DND-41 (cell line): ENCODE measurements around the gene PDZD4.

Source experiments
- ATAC-seq: fragments of 200-7000 bp; cut with Tn5 transposase; 3 replicates; pipeline ENCODE4 v1.9.1; 2021; ENCODE audit warnings: low read depth; ENCODE audit not compliant: insufficient read depth
- DNase-seq: peaks from one replicate; pipeline ENCODE4 v3.0.0-alpha.2; 2020
- H2AFZ ChIP-seq: 2 replicates; pipeline ENCODE4 v1.6.0; 2012; ENCODE audit warnings: low read depth, low read length
- H3K27ac ChIP-seq: 2 replicates; pipeline ENCODE4 v1.5.1; 2012; ENCODE audit warnings: low read length, inconsistent platforms
- H3K27me3 ChIP-seq: fragments of 200-600 bp; sonication (generic); 2 replicates; pipeline ENCODE4 v1.6.0; 2012; ENCODE audit warnings: low read length, mild to moderate bottlenecking, inconsistent platforms; ENCODE audit not compliant: insufficient read depth, poor library complexity
- H3K36me3 ChIP-seq: 2 replicates; pipeline ENCODE4 v1.5.1; 2012; ENCODE audit warnings: low read length, inconsistent platforms; ENCODE audit not compliant: insufficient read depth
- H3K4me1 ChIP-seq: 2 replicates; pipeline ENCODE4 v1.5.1; 2012; ENCODE audit warnings: mild to moderate bottlenecking, low read length; ENCODE audit not compliant: insufficient read depth
- H3K4me2 ChIP-seq: 2 replicates; pipeline ENCODE4 v1.6.0; 2012; ENCODE audit warnings: mild to moderate bottlenecking, moderate library complexity, low read length, inconsistent platforms; ENCODE audit not compliant: insufficient read depth
- H3K4me3 ChIP-seq, 2 experiments: fragments of 200-600 bp in 1 of 2; shearing (Covaris generic) in 1 of 2; 2 replicates each; pipeline ENCODE4 v1.5.1; 2012 to 2016; ENCODE audit warnings: inconsistent platforms in 2 of 2, low read length in 2 of 2, mild to moderate bottlenecking in 2 of 2, low read depth in 1 of 2, moderate library complexity in 1 of 2
- H3K79me2 ChIP-seq: 2 replicates; pipeline ENCODE4 v1.6.0; 2012; ENCODE audit warnings: low read length, inconsistent platforms; ENCODE audit not compliant: insufficient read depth
- H3K9ac ChIP-seq: 2 replicates; pipeline ENCODE4 v1.6.0; 2012; ENCODE audit warnings: low read depth, mild to moderate bottlenecking, inconsistent platforms, low read length, moderate library complexity
- H3K9me3 ChIP-seq: 2 replicates; pipeline ENCODE4 v1.5.1; 2012; ENCODE audit warnings: low read length, moderate library complexity, mild to moderate bottlenecking, inconsistent platforms; ENCODE audit not compliant: insufficient read depth, severe bottlenecking
- H4K20me1 ChIP-seq: 2 replicates; pipeline ENCODE4 v1.6.0; 2012; ENCODE audit warnings: low read length; ENCODE audit not compliant: insufficient read depth
- EZH2 ChIP-seq: IDR thresholded peaks from 3 replicates; pipeline ENCODE4 v1.6.1; 2012; ENCODE audit warnings: borderline replicate concordance, low read depth, mild to moderate bottlenecking, moderate library complexity, low read length, inconsistent platforms; ENCODE audit not compliant: severe bottlenecking
- TF ChIP-seq, protein P1 (sequence below): IDR thresholded peaks from 2 replicates; pipeline ENCODE4 v1.5.1; 2012; ENCODE audit warnings: borderline replicate concordance, low read length, moderate library complexity, mild to moderate bottlenecking; ENCODE audit not compliant: poor library complexity, severe bottlenecking; ENCODE audit errors: extremely low read depth

Gene PDZD4

DNA sequence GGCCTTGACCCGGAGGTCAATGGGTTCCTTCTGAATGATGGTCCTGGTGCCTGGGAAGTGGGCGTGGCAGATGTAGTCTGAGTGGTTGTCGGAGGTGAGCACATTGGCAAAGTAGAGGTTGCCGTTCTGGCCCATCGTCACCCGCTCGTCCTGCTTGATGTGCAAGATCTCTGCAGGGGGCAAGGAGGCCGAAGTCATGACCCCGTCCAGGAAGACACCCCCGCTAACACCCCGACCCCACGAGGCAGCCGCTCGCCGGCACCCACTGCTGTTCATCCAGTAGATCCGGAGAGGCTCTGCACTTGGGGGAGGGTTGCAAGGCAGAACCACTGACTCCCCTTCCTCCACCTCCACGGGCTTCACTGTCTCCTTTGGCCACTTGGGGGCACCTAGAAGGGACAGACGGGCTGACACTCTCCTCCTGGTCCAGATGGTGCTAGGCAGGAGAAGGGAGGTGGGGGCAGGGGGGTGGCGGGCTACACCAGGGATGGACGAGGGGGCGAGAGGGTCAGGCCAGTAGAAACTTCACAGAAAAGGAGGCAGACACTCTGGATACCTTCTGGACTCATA lies 40.5 kb upstream of the PDZD4 start:
- Histone ChIP-seq H3K36me3 (no peaks in the 10 kb centered on the region), H3K27me3 (no peaks in the 10 kb centered on the region), H3K9me3 (no peaks in the 10 kb centered on the region), H3K4me3 (no peak overlapping the region), H3K27ac (no peak overlapping the region), H2AFZ (no peak overlapping the region), H3K4me2 (no peak overlapping the region), H3K9ac (no peak overlapping the region), H3K79me2 (no peaks in the 10 kb centered on the region), H3K4me1 (no peaks in the 10 kb centered on the region), H4K20me1 (peaks cover 6% of the 10 kb centered on the region; the same call in 1 of the 2 replicates)
- DNase-seq (no peak), ATAC-seq (no peak)
- no peak for TF ChIP-seq EZH2
- TF ChIP-seq, protein P1, sequence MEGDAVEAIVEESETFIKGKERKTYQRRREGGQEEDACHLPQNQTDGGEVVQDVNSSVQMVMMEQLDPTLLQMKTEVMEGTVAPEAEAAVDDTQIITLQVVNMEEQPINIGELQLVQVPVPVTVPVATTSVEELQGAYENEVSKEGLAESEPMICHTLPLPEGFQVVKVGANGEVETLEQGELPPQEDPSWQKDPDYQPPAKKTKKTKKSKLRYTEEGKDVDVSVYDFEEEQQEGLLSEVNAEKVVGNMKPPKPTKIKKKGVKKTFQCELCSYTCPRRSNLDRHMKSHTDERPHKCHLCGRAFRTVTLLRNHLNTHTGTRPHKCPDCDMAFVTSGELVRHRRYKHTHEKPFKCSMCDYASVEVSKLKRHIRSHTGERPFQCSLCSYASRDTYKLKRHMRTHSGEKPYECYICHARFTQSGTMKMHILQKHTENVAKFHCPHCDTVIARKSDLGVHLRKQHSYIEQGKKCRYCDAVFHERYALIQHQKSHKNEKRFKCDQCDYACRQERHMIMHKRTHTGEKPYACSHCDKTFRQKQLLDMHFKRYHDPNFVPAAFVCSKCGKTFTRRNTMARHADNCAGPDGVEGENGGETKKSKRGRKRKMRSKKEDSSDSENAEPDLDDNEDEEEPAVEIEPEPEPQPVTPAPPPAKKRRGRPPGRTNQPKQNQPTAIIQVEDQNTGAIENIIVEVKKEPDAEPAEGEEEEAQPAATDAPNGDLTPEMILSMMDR: no peak

DNA sequence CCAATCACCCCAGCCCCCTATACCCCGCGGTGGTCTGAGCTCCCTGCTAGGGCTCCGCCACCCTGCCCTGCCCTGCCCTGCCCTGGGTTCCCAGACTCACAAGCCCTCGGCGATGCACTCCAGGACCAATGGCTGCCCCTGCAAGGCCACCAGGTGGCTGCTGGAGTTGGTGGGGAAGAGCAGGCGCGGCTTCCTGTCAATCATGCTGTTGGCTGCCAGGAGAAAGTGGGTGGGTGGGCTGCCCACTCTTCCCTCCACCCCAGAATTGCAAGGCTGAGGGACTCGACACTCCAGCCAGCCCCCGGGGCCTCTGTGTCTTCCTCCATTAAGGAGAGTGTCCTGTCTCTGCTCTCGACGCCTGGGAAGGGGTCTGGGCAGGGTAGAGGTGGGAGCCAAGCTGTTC lies 39.9 kb upstream of the PDZD4 start:
- Histone ChIP-seq H2AFZ (no peak overlapping the region), H3K4me3 (no peak overlapping the region), H4K20me1 (peaks cover 6% of the 10 kb centered on the region; the same call in 1 of the 2 replicates), H3K9ac (no peak overlapping the region), H3K27ac (no peak overlapping the region), H3K36me3 (no peaks in the 10 kb centered on the region), H3K4me2 (no peak overlapping the region), H3K4me1 (no peaks in the 10 kb centered on the region), H3K79me2 (no peaks in the 10 kb centered on the region), H3K9me3 (no peaks in the 10 kb centered on the region), H3K27me3 (no peaks in the 10 kb centered on the region)
- DNase-seq (no peak), ATAC-seq (no peak)
- TF ChIP-seq EZH2: no peak
- TF ChIP-seq, protein P1: no peak

DNA sequence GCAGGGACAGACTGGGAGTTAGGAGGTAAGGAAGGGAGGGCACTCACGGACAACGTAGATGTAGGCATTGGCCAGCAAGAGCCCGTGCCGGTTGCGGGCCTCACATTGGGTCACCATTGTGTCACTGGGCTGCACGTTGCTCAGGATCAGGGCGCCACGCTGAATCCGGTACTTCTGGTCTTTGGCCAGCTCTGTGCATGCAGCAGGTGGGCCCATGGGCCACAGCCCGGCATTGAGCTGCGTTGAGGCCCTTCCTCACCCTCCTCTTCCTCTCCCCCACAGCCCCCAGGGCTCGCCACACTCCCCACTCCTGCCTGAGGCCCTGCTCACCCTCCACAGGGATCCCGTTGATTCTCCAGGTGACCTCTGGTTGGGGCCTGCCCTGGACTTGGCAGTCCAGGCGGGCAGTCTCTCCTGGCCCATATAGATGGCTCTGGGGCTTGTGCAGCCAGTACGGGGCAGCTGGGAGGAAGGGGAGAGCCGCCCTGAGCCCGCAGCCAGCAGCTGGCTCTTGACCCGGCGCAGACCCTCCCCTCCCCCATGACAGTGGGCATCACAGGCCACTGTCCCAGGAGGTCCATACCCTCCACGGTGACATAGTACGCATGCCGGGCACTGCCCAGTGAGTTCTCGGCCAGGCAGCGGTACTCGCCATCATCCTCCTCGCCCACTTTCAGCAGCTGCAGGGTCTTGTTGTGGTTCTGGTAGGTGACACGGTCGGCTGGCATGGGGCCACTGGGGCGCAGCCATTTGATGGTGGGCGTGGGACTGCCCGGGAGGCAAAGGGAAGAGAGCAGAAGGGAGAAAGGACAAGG lies 39.3 kb upstream of the PDZD4 start:
- TF ChIP-seq, protein P1: no peak
- no peak for TF ChIP-seq EZH2
- H3K79me2 ChIP-seq: no peaks in the 10 kb centered on the region
- no peak for ATAC-seq
- H3K27ac ChIP-seq: no peak overlapping the region
- H3K36me3 ChIP-seq: no peaks in the 10 kb centered on the region
- H4K20me1 ChIP-seq: 0 out of 2 replicates have a peak, but pooled peaks cover under 1% of the 10 kb centered on the region
- H3K4me2 ChIP-seq: no peak overlapping the region
- no peak overlapping the region for H2AFZ ChIP-seq
- H3K27me3 ChIP-seq: no peaks in the 10 kb centered on the region
- no peak overlapping the region for H3K9ac ChIP-seq
- no peaks in the 10 kb centered on the region for H3K9me3 ChIP-seq
- DNase-seq: no peak
- H3K4me1 ChIP-seq: no peaks in the 10 kb centered on the region
- H3K4me3 ChIP-seq: no peak overlapping the region
